HG03521 (cell line): ENCODE measurements around the gene MYRFL.
"Not testable (repeated sequence)": the region's sequence is repeated elsewhere in the genome, so short reads cannot be mapped to it uniquely, and the experiment has no call there.

ENCODE experiments used
- ATAC-seq: cut with Tn5 transposase; IDR thresholded peaks from one replicate; pipeline ENCODE4 v1.9.1; 2021; ENCODE audit warnings: mild to moderate bottlenecking, moderate library complexity; ENCODE audit not compliant: unreplicated experiment

The MYRFL gene

GRCh38 chr12:69840727-69841126 lies 15.7 kb downstream of the MYRFL start:
- no peak for ATAC-seq

GRCh38 chr12:69843608-69844007 lies 18.6 kb downstream of the MYRFL start:
- ATAC-seq, result no peak

GRCh38 chr12:69844416-69844815 lies 19.4 kb downstream of the MYRFL start:
- no peak for ATAC-seq

- no peak for ATAC-seq
Measured at GRCh38 chr12:69844836-69845235, 19.8 kb downstream of the MYRFL start.

- ATAC-seq, result no peak
Measured at GRCh38 chr12:69846976-69847375, 21.9 kb downstream of the MYRFL start.

GRCh38 chr12:69851976-69852375 lies 26.9 kb downstream of the MYRFL start:
- no peak for ATAC-seq

- not testable (repeated sequence) for ATAC-seq
Measured at GRCh38 chr12:69853176-69853961, 28.3 kb downstream of the MYRFL start.

- no peak for ATAC-seq
Measured at GRCh38 chr12:69866698-69867097, 41.7 kb downstream of the MYRFL start.

- no peak for ATAC-seq
Measured at GRCh38 chr12:69868695-69869094, 43.7 kb downstream of the MYRFL start.

- ATAC-seq, result no peak
Measured at GRCh38 chr12:69872804-69873203, 47.8 kb downstream of the MYRFL start.

GRCh38 chr12:69873429-69873828 lies 48.4 kb downstream of the MYRFL start:
- no peak for ATAC-seq

GRCh38 chr12:69874606-69875005 lies 49.6 kb downstream of the MYRFL start:
- no peak for ATAC-seq

- no peak for ATAC-seq
Measured at GRCh38 chr12:69875416-69875935, 50.4 kb downstream of the MYRFL start.

- ATAC-seq, result peak; percentile 88
Measured at GRCh38 chr12:69879007-69879960, 54.3 kb downstream of the MYRFL start.

GRCh38 chr12:69880571-69880970 lies 55.5 kb downstream of the MYRFL start:
- ATAC-seq, result no peak

- no peak for ATAC-seq
Measured at GRCh38 chr12:69881771-69882170, 56.7 kb downstream of the MYRFL start.

GRCh38 chr12:69884386-69884785 lies 59.4 kb downstream of the MYRFL start:
- no peak for ATAC-seq

- no peak for ATAC-seq
Measured at GRCh38 chr12:69885658-69886057, 60.6 kb downstream of the MYRFL start.

GRCh38 chr12:69886109-69886508 lies 61.1 kb downstream of the MYRFL start:
- no peak for ATAC-seq

GRCh38 chr12:69886715-69887114 lies 61.7 kb downstream of the MYRFL start:
- ATAC-seq, result no peak

- no peak for ATAC-seq
Measured at GRCh38 chr12:69888901-69889300, 63.9 kb downstream of the MYRFL start.
